G401 (cell line): ENCODE data around the gene MIX23. TPM values are rescaled to one million over a fixed set of nuclear protein-coding genes. Genes with fewer than 3 reads are reported as not detected.
A peak's percentile ranks its signal among the peaks of the same experiment; 100 is the strongest.

Source experiments
- DNase-seq: peaks from one replicate; pipeline ENCODE4 v3.0.0-alpha.2; 2015; ENCODE audit warnings: low spot score
- in situ Hi-C: cut with HindIII; loops from 2 replicates; pipeline ENCODE4 v1.10.0; 2016; ENCODE audit warnings: low sequenced_read_pairs, mixed read lengths
- total RNA-seq: library from RNA; depleted of rRNA; stranded (reverse); fragments of >200 nt; shearing (Covaris generic); gene quantifications from 2 replicates; pipeline ENCODE4 v1.2.3, GENCODE V29; 2014

Gene MIX23
- total RNA-seq, 1 experiment from 2014 or later: 93.7 TPM

GRCh38 chr3:122357828-122358702, 25.0 kb downstream of the MIX23 start:
- in situ Hi-C loops: no loop called here
- DNase-seq: no peak

- DNase-seq: peak; percentile 19
- in situ Hi-C loops: no loop called here
Observed at GRCh38 chr3:122356402-122356801, 26.6 kb downstream of the MIX23 start.

GRCh38 chr3:122355612-122356011, 27.4 kb downstream of the MIX23 start:
- in situ Hi-C loops: no loop called here

GRCh38 chr3:122353893-122354401, 29.1 kb downstream of the MIX23 start:
- DNase-seq: no peak
- in situ Hi-C loops: no loop called here

More at GRCh38 chr3:122355612-122356011, 27.4 kb downstream of the MIX23 start:
- DNase-seq: no peak

- in situ Hi-C loops: no loop called here
- peak; percentile 48 for DNase-seq
Observed at GRCh38 chr3:122353215-122353614, 29.8 kb downstream of the MIX23 start.

- in situ Hi-C loops: no loop called here
- no peak for DNase-seq
Observed at GRCh38 chr3:122351612-122352011, 31.4 kb downstream of the MIX23 start.

- DNase-seq: no peak
- in situ Hi-C loops: no loop called here
Observed at GRCh38 chr3:122350814-122351418, 32.1 kb downstream of the MIX23 start.

- in situ Hi-C loops: no loop called here
- no peak for DNase-seq
Observed at GRCh38 chr3:122349171-122349570, 33.9 kb downstream of the MIX23 start.

GRCh38 chr3:122343654-122344053, 39.4 kb downstream of the MIX23 start:
- in situ Hi-C loops: no loop called here
- no peak for DNase-seq

DNA sequence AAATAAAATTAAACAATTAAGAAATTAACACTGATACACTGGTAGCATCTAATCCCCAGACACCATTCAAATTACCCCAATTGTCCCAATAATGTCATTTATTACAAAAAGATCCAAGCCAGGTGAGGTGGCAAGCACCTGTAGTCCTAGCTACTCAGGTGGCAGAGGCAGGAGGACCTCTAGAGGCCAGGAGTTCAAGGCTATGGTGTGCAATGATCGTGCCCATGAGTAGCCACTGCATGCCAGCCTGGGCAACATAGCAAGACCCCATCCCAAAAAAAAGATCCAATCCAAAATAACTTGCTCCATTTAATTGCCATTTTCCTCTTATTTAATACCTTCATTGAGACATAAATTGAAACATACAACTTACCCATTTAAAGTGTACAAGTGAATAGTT, 40.2 kb downstream of the MIX23 start:
- in situ Hi-C loops: no loop called here
- DNase-seq: no peak

GRCh38 chr3:122332551-122332950, 50.5 kb downstream of the MIX23 start:
- no peak for DNase-seq
- in situ Hi-C loops: no loop called here

GRCh38 chr3:122331886-122332285, 51.1 kb downstream of the MIX23 start:
- DNase-seq: no peak
- in situ Hi-C loops: no loop called here

DNA sequence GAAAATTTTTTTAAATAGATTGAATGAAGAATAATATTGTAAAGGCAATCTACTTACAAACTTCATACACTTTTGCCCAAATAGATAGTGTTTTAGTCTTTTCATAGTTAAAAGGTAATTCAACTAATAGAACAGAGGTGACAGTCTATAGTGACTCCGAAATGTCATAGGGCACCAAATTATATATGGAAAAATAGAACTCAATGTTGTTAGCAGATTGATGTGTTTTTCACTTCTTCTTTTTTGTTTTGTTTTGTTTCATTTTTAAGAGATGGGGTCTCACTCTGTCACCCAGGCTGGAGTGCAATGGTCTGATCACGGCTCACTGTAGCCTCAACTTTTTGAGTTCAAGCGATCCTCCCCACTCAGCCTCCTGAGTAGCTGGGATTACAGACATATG, 57.3 kb downstream of the MIX23 start:
- no peak for DNase-seq
- in situ Hi-C loops: no loop called here

GRCh38 chr3:122324871-122325323, 58.1 kb downstream of the MIX23 start, which contains the start of gene CSTA:
Gene CSTA (plus strand): TSS chr3:122325248. CDS start chr3:122325293, 45 bp downstream.
- in situ Hi-C loops: no loop called here
- DNase-seq: no peak

DNA sequence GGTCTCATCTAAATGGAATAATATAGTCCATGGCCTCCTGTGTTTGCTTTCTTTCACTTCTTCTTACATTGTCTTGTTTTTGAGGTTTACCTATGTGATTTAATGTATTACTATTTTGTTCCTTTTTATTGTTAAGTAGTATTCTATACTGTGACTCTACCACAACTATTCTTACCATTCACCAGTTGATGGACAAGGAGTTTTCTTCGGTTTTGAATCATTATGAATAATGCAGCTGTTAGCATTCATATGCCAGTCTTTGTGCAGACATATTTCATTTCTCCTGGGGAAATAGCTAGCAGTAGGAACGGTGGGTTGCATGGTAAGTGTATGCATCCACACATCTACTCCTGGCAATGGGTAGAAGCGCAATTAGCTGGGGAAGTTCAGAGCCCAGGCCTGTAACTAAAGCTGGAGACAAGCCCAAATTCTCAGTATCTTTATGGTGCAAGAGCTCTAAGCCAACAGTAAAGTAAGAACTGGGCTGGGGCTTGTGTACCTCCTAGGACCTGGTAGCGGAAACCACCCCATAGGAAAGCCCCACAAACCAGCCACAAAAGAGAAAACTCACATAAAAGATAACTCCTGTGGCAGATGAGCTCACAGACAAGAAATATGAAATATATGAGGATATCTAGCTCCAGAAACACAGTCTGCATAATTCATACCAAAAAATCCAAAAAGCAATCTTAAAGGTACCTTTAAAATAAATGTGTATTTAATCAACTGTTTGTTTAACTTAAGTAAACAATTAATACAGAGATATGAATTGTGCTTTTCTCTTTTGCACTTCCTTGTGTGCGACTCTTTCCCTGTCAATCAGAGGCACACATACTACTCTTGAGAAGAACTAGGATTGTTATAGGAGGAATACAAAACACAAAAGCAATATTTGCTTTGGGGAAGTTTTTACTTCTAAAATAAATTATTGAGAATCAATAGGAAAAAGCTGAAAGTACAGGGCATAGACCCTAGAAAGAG, 60.6 kb downstream of the MIX23 start:
- in situ Hi-C loops: no loop called here
- no peak for DNase-seq

- no peak for DNase-seq
Observed at GRCh38 chr3:122318620-122319019, 64.4 kb downstream of the MIX23 start.

DNA sequence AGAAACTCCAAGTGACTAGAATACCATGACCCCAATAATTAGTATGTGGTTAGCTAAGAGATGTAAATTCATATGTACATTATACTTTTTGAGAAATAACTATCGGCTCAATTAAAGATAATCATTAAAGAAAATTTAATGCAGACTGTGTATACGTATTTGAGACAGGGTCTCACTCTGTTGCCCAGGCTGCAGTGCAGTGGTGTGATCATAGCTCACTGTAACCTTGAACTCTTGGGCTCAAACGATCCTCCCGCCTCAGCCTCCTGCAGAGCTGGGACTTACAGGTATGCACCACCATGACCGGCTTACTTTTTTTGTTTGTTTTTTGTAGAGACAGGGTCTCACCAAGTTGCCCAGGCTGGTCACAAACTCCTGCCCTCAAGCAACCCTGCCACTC, 66.7 kb downstream of the MIX23 start:
- in situ Hi-C loops: no loop called here
- no peak for DNase-seq

More at GRCh38 chr3:122318620-122319019, 64.4 kb downstream of the MIX23 start:
- in situ Hi-C loops: no loop called here

DNA sequence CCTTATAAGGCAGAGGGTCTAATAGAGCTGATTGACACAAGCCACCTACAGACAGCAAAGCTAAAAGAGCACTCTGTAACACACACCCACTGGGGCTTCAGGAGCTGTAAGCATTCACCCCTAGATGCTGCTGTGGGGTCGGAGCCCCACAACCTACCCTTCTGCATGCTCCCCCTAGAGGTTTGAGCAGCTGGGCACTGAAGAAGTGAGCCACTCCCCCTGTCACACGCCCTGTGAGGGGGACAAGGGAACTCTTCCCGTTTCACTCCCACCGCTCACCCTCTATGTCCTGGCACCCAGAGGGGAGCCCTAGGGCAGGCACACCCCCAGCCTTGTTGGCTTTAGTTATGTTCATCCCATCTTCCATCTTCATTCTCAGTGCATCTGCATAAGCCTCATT, 67.4 kb downstream of the MIX23 start:
- in situ Hi-C loops: no loop called here
- DNase-seq: no peak

DNA sequence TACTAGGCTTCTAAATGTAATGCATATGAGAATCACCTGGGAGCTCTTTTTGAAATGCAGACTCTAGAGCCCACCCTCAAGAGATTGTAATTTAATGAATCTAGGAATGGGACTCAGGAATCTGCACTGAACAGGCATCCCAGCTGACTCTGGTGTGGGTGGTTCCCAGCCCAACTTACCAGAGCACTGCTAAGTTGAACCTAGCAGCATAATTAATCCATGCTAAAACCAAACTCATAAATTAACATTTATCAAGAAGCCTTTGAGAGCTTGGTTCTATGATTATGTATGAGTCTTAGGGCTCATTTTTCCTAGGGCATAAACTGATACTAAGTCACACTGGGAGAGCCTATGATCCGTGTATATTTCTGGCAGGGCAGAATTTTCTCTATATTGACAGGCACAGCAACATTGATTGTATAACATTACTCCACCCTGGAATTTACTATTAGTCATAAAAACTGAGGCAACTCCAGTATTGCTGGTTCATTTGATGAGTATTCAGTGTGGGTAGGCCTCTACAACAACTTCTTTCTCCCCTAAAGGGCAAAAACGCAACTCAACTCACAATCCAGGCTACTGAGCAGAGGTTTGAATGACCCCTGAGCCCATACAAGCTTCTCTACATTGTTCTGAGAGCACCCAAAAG, 68.7 kb downstream of the MIX23 start:
- in situ Hi-C loops: no loop called here

More for the DNA sequence above, 68.7 kb downstream of the MIX23 start:
- DNase-seq: no peak
